NCI-H345 treated with DMSO at 0.1 percent for 48 hours (cell line): ENCODE results near the gene CBLIF.
"Not testable (repeated sequence)": the region's sequence is repeated elsewhere in the genome, so short reads cannot be mapped to it uniquely, and the experiment has no call there.

Experiments used
- DNase-seq: peaks from one replicate; lab custom pipeline; 2025; ENCODE audit not compliant: unreplicated experiment; lab: John Stamatoyannopoulos, UW

CBLIF gene

GRCh38 chr11:59848439-59848838 is 3.1 kb upstream of the CBLIF start:
- DNase-seq, result not testable (repeated sequence)

- no peak for DNase-seq
Observed at GRCh38 chr11:59847626-59848025, 2.3 kb upstream of the CBLIF start.

DNA sequence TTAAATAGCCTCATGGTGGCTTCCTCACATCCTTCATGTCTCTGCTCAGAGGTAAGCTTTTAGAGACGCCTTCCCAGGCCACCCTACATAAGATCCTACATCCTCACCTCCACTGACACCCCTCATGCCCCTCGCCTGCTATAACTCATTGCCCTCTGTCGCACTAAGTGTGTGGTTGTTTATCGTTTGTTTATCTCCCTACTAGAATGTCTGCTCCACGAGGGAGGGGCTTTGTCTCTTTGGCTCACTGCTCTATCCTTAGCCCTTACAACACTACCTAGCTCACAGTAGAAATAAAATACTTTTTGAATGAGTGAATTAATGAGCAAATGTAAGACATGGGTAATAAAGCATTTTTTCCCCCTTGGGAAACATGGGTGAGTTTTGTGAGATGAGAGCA is 1.3 kb upstream of the CBLIF start:
- DNase-seq, result no peak

DNA sequence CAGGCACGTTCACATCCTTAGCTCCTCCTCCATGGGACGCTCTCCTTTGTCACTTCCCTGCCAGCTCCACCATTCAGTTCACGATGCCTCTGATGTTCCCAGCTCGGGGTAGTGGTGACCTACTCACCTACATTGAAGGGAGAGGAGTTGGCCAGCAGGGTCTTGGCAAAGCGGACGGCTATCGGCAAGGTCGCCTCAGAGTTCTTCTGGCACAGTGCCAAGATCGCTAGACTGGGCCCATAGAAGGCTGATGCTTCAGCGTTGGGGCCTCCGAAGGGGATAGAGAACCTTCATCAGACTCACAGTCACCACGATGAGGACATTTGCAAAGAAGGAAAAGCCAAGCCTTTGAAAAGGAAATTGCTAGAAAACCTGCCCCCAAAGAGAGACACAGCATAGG is 3.0 kb downstream of the CBLIF start:
- DNase-seq, result no peak

- DNase-seq, result no peak
Observed at GRCh38 chr11:59841514-59841913, 3.8 kb downstream of the CBLIF start.

- no peak for DNase-seq
Observed at GRCh38 chr11:59839615-59840014, 5.7 kb downstream of the CBLIF start.

DNA sequence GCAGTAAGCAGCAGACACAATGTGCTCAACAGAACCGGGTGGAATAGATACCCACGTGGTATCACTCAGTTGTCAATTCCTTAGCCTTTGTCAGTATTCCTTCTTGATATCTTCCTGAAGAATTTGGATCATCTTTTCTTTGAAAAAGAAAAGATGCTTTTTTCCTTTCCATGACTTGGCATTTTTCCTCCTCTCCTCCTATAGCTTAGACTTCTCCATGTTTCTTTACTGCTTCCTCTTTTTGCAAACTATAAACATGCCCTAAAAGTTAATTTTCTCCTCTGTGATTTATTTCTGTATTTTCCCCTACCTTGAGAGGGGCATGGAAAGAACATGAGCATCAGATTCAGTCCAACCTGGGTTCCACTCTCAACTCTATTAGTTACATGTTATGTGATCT is 11.7 kb downstream of the CBLIF start:
- no peak for DNase-seq

- DNase-seq, result no peak
Observed at GRCh38 chr11:59829358-59829757, 15.9 kb downstream of the CBLIF start.

DNA sequence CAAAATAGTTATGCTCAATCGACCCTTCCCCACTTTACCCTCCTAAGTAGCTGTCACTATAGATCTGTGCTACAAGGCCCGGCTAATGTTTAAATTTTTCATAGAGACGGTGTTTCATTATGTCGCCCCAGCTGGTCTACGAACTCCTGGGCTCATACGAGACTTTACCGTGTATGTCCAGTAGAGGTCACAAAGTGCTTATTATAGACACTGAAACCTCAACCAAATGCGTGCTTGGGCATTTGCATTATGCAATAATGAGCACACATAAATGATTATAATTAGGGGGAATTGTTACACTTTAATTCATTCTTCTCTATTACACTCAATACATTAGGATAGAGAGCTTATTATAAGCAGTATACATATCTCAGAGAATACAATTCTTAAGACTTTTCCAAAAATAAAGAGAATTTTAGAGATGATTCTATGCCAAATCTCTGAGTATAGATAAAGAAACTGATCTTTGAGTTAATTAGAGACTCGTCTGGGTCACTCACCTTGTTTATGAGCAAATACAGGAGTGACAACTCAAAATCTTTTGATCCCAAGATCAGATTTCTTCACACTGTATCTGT is 22.2 kb downstream of the CBLIF start:
- DNase-seq, result peak; percentile 48

- no peak for DNase-seq
Observed at GRCh38 chr11:59818572-59818971, 26.7 kb downstream of the CBLIF start.

DNA sequence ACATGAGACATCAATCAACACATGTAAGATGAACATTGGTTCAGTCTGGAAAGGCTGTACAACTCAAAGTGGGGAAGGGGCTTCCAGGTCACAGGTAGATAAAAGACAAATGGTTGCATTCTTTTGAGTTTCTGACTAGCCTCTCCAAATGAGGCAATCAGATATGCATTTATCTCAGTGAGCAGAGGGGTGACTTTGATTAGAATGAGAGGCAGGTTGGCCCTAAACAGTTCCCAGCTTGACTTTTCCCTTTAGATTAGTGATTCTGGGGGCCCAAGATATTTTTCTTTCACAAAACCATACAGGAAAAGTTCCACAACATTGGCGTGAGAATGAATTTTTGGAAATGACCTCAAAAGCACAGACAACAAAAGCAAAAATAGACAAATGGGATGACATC is 28.9 kb downstream of the CBLIF start:
- not testable (repeated sequence) for DNase-seq

DNA sequence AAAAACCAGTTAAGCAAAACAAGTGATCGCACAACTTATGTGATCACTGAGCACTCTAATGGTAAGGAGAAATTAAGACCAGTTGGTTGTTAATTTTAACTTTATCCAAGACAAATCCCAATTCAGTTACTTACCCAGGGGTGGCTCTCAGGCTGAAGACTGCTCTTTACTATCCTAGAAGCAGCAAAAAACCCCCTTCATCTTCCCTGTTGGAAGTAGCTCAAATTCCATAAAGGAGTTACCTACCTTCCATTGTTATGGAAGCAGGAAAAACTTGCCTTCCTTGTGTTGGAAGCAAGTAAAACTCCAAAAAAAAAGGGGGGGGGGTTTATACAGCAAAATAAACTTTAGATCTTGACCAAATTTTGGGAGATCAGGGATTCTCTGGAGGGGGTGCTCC is 29.5 kb downstream of the CBLIF start:
- no peak for DNase-seq

- DNase-seq, result no peak
Observed at GRCh38 chr11:59814021-59814420, 31.3 kb downstream of the CBLIF start.

DNA sequence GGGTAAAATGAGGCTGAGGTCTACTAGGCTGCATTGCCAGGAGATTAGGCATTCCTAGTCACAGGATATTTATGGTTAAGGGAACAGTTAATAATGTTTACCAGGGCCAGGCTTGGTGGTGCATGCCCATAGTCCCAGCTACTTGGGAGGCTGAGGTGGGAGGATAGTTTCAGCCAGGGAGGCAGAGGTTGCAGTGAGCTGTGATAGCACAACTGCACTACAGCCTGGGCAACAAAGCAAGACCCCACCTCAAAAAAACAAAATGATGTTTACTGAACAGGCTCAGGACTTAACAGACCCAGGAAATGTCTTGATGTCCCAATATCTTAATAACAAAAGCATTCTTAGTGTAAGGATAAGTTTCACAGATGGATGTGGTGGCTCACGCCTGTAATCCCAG is 31.9 kb downstream of the CBLIF start:
- no peak for DNase-seq

DNA sequence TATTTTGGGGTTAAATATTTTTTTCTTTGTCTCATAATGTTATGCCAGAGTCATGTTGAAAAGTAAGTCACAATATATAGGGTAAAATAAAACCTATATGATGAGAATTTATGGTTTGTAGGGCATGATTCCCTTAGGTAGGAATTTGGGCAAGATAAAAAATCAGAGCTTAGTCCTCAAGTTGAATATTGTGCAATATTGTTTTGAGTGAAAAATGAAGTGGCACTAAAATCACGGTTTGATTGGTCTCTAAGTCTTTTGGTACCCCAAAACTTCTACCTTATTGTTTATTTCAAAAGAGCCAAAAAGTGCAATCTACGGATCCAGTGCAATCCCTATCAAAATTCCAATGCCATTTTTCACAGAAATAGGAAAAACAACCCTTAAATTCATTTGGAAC is 33.1 kb downstream of the CBLIF start:
- no peak for DNase-seq

DNA sequence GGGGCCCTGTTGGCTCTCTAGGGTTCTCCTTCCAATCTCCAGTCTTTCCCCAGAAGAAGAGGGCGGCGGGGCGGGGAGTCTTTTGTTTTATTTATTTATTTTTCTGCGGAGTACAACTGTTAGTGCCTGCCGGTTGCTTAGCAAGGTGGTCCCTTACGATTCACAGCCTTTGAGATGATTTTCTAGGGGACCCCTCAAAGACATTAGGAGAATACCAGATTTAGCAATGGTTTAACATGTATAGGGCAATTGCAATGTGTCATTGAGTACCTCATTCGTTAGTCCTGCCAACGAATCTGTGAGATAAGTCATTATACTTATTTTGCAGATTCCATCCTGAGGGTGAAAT is 34.4 kb downstream of the CBLIF start:
- no peak for DNase-seq

DNA sequence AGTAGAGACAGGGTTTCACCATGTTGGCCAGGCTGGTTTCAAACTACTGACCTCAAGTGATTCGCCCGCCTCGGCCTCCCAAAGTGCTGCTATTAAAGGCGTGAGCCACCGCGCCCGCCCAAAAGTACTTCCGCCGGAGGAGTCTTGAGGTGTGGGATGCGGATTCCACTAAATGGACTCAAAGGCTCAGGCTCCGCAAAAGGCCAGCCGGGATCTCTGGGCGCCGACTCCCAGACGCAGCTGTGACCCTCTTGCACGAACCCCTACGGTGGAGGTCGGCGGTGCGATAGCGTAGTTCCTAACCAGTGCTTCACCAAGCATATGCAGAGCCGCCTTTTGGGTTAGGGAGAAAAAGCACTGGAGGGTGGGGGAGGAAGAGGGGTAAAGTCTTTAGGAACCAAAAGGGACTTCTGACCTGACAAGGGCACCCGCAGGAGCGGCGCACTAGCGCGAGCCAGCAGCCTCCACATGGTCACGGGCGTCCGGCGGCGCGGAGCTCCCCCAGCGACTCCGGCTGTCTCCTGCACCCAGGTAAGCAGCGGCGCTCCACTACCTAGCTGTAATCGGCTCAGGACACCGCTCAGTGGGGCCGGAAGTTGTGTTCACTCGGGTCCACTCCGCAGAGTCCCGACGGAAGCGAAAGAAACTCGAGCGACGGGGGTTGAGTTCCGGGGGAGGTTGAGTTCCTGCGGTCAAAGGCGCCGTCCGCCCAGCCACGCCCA is 34.9 kb downstream of the CBLIF start, which contains the start of gene MRPL16:
Gene MRPL16, minus strand, starts transcription at position 590 of the 722 bp plus-strand sequence. Its CDS starts 120 bp downstream, at position 470.
- DNase-seq, result peak; percentile 72

DNA sequence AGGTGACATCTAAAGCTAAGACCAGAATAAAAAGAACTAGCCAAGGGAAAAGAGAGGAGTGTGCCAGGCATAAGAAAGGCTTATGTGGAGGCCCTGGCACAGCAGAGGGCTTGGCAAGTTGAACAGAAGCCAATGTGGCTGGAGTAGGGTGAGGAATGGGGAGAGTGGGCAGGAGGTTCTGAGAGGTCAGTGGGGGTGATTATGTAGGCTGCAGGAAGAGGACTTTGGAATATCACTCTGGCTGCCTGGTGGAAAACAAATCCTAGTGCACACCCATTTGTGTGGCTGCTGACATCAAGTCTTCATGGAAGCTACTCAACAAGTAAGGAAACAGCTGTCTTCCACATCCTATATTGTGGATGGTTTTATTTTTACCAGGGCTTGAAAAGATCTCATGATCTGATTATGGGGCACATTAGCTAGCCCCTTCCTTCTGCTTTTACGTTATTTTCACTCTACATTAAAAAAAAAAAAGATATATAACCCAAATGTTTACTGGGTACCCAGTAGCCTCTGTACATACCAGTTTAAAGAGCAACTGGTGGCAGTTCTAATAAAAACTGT is 38.2 kb downstream of the CBLIF start:
- DNase-seq, result no peak

DNA sequence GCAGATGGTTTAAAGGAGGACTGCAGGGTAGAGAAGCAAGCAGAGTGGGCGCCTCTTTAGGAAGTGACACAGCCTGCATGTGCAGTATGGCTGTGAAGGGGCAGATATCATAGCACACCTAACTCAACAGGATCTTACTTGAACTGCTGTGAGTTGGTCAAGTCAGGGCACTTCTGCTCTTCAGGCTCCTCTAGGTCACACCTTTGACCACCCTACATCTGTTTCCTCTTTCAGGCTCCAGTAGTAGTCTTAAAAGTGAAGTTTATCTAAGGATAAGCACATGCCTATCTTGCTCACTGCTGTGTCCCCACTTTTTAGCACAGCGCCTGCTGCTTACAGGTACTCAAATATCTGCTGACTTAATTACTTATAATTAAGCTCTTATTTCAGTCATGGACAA is 41.2 kb downstream of the CBLIF start:
- no peak for DNase-seq

DNA sequence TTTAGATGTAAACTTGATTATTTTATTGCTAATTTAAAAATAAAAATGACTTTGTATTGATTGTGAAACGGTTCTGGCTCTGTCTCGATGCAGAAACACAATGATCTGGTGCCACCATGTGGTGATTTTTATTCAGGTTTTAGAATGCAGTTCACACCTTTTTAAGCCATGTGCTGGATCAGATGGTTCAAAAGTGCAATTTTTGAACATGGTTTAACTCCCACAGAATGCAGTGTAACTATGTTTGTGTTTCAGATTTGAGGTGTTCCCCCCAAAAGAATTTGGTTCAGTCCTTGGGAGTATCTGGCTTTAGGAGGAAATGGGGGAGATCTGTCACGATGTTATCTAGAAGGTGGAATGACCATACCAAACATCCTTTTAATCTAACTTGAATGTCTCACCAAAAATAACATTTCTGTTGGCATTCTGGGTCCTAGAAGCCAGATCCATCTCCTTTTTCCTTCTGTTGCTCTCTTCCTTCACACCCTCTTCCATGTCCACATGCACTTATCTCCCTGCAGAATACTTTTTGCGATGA is 42.6 kb downstream of the CBLIF start:
- DNase-seq, result peak; percentile 29

GRCh38 chr11:59801981-59802638 is 43.2 kb downstream of the CBLIF start:
- no peak for DNase-seq

DNA sequence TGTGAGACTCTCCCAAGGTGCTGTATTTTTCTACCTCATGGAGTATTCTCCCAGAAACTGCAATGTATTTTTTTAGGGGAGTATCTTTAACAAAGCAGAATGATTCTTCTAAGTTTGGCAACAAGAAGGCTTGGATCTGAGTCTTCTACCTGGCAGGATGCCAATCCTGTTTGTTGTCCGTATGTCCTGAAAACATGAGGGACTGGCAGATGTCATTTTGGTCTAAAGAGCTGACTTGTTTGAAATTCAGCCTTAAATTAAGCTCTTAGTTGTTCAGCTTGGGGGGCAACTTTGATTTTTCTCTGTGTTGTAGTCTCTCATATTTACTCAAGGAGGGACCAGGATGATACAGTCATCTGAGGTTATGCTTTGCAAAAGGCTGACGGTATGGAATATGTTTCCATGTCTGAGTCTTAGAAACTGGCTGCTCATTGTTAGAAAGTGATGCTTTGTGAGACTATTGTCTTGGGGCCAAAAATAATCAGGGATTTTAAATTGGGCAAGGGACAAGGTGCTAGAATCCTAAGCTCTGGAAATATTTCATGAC is 44.1 kb downstream of the CBLIF start:
- DNase-seq, result no peak
